Measurements from ENCODE around the gene UTF1.
"Not testable (repeated sequence)": the region's sequence is repeated elsewhere in the genome, so short reads cannot be mapped to it uniquely, and the experiment has no call there.

The UTF1 gene

DNA sequence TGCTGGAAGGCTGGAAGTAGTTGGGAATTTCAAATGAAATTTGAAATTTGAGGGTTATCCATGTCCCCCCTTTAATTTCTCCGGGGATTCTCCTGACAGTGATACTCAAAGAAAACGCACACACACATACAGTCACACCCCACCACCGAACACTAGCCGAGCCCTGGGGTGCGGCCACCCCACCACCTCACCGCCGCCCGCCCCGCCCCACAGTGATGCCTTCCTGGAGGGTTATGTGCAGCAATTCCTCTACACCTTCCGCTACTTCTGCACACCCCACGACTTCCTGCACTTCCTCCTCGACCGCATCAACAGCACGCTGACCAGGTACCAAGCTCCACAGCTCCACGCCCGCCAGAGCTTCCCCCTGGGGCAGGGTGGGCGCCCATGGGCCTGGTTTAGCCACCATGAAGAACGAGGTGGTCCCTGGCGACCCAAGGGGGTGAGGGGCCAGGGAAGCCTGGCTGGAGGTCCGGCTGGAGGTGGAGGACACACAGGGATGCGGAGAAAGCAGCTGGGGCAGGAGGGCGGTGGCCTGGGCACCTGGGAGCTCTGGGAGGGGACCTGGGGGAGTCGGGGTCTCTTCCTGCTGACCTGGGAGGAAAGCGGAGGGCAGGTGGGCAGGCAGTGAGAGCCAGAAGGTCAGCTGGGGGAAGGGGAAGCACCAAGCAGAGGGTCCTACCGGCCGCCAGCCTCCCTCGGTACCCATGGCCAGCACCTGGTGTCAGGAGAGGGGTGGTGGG lies 19.4 kb upstream of the UTF1 start:
- DNase-seq, result peak in 1 of 5 experiments; percentile 42

DNA sequence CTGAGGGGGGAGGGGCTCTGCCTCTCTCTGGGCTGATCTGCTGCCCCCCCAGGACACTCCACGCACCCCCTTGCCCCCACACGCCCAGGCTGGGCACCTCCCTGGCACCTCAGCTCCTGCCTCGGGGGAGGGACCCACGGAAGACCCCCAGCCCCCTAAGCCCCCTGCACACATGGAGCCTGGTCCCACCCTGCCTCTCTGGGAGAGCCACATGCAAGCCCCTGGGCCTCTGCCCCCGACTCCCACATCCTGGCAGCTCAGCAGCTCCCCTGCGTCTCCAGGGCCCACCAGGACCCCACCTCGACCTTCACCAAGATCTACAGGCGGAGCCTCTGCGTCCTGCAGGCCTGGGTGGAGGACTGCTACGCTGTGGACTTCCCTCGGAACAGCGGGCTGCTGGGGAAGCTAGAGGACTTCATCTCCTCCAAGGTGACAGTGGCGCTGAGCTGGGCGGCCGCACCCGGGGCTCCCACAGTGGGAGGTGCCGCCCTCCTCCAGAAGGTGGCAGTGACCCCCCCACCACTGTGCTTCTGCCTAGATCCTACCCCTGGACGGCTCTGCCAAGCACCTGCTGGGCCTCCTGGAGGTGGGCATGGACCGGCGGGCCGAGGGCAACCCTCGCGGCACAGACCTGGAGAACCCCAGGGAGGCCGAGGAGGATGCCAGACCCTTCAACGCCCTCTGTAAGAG lies 18.7 kb upstream of the UTF1 start:
- DNase-seq, result no peak

- no peak for DNase-seq
Observed at GRCh38 chr10:133211959-133212852, 17.8 kb upstream of the UTF1 start.

GRCh38 chr10:133212853-133213494 lies 17.0 kb upstream of the UTF1 start:
- no peak for DNase-seq

DNA sequence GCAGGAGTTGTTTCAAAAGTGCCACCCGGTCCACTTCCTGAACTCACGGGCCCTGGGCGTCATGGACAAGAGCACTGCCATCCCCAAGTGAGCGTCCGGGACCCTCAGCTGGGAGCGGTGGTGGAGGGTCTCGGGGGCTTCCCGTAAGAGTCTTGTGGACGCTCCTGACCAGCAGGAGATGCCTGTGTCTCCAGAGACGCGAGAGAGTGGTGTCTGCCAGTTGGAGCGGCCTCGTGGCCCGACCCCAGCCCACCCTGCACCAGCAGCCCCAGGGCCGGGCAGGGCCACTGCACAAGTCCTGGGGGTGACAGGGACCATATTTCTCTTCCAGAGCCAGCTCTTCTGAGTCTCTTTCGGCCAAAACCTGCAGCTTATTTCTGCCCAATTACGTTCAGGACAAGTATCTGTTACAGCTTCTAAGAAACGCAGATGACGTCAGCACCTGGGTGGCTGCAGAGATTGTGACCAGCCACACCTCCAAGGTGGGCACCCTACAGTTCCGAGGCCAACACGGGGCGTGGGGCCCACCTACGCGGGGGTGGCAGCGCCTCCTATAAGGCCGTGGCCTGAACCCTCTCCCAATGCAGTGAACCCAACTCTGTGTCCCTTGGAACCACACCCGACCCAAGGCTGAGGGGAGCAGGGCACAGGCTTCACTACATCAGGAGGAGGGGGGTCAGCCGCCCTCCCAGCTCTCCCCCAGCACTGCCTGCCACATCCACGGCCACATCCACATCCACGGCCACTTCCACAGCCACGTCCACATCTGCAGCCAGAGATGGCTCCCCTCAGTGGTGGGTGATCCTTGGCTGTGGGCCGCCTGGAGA lies 16.2 kb upstream of the UTF1 start:
- DNase-seq, result no peak

GRCh38 chr10:133214468-133215410 lies 15.3 kb upstream of the UTF1 start:
- no peak for DNase-seq

- DNase-seq, result no peak
Observed at GRCh38 chr10:133215586-133215985, 14.4 kb upstream of the UTF1 start.

- no peak for DNase-seq
Observed at GRCh38 chr10:133216776-133217175, 13.2 kb upstream of the UTF1 start.

GRCh38 chr10:133217800-133218589 lies 12.0 kb upstream of the UTF1 start:
- no peak for DNase-seq

- no peak for DNase-seq
Observed at GRCh38 chr10:133218891-133219290, 11.1 kb upstream of the UTF1 start.

GRCh38 chr10:133219782-133220181 lies 10.2 kb upstream of the UTF1 start:
- DNase-seq, result no peak

- DNase-seq, result no peak
Observed at GRCh38 chr10:133221331-133221730, 8.7 kb upstream of the UTF1 start.

DNA sequence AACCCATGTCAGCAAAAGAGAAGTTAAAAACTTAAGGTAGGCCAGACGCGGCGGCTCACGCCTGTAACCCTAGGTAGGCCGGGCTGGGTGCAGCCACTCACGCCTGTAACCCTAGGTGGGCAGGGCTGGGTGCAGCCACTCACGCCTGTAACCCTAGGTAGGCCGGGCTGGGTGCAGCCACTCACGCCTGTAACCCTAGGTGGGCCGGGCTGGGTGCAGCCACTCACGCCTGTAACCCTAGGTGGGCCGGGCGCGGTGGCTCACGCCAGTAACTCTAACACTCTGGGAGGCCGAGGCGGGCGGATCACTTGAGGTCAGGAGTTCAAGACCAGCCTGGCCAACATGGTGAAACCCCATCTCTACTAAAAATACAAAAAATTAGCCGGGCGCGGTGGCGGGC lies 8.3 kb upstream of the UTF1 start:
- DNase-seq, result not testable (repeated sequence)

GRCh38 chr10:133224076-133224475 lies 5.9 kb upstream of the UTF1 start:
- DNase-seq, result no peak

DNA sequence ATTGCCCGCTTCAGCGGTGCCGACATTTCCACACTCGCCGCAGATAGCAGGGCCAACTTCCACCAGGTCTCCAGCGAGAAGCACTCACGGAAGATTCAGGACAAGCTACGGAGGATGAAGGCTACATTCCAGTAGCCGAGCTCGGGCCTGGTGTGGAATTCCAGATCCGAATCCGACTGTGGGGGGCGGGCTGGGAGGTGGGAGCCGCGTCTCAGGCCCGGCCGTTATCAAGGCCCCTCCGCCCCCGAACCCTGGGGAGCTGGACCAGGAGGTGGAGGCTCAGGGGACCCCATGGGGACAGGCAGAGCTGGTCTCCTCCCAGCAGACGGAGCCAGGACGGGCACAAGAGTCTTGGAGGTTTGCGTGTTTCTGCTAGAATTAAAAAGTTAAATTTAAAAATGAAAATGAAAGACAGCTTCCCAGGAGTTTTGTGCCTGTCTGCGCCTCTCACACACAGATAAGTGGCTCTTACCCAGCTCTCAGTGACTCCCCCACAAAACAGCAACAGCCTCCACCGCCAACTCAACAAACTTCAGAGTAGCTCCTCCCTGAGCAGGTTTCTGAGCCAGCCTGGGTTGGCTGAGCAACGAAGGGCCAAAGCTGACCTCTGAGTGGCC lies 5.2 kb upstream of the UTF1 start:
- DNase-seq, result no peak

DNA sequence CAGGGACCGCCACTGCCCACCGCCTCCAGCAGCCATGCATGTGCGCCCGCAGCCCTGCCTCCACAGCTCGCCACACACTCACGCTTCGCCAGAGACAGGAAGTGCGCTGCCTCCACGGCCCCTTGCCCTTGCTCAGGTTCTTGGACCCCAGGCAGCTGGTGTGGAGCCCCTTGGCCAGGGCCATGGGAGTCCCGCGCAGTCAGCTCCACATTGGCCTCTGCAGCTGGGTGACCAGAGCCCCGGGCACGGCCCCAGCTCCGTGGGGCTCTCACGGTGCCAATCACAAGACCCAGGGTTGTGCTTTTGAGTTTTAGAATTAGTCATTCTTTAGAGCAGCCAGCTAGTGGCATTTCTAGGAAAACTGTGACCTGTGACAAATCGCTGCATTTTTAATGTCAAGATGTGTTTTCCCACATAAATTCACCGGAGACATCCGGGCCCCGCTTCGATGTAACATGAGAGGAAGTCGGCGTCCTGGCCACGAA lies 4.3 kb upstream of the UTF1 start:
- peak in 1 of 5 experiments; percentile 53 for DNase-seq

DNA sequence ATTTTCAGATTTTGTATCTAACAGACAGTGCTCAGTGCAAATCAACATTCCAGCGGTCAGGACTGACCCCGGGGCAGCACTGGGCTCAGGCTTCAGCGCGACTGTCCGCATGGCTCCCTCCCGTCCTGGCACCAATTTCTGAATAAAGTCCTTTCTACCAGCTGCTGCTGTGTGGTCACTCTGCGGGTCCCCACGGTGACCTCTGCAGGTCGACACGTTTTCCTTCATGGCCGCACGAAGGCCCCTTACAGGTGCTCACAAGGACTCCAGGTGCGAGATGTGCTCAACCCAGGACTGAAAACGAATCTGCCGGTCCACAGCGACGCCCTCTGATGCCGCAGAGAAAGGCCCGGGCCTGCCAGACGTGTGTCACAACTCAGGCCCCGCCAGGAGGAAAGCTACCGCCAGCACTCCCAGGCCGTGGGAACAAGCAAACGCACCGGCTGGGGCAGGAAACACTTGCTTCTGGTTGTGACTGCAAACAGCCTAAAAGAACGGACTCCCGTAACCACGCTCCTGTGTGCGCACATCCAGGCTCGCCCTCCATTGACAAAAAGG lies 3.7 kb upstream of the UTF1 start:
- peak in 1 of 5 experiments; percentile 53 for DNase-seq

DNA sequence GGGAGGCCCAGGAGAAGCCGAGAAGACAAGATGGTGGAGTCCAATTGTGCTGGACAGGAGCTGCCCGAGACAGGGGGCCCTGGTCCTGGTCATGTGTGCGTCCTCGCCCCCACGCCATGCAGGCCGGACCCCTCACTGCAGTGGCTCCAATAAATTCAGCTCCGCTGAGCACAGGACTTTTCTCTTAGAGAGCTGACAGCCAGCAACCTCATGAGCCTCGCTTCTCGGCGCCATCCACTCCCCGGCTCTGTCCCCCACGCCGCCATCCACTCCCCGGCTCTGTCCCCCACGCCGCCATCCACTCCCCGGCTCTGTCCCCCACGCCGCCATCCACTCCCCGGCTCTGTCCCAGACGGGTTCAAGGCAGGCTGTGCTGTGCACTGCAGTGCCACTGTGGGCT lies 2.8 kb upstream of the UTF1 start:
- DNase-seq, result no peak

Data from T-helper 2 cell (primary cell).